Measurements from ENCODE around the gene CDC42SE1.
A peak's percentile ranks its signal among the peaks of the same experiment; 100 is the strongest.

CDC42SE1 gene

GRCh38 chr1:151026460-151026859, 33.0 kb downstream of the CDC42SE1 start:
- no peak for TF ChIP-seq CTCF (IDR thresholded peaks at IDR 0.05; ENCODE audit: unreplicated experiment in 3 of 3)

GRCh38 chr1:151024540-151025146, 34.8 kb downstream of the CDC42SE1 start:
- TF ChIP-seq CTCF (IDR thresholded peaks at IDR 0.05; ENCODE audit: unreplicated experiment in 3 of 3), result peak; percentile 46 to 64 (median 53)
- Mint-ChIP-seq H3K27ac (peak overlapping the region; percentile 67 to 84 (median 74)), H3K4me1 (peaks cover 14% of the 10 kb centered on the region), H3K36me3 (ENCODE audit: low read depth) (peaks cover 44% of the 10 kb centered on the region), H3K27me3 (ENCODE audit: low read depth) (no peaks in the 10 kb centered on the region), H3K4me3 (no peak overlapping the region), H3K9me3 (no peaks in the 10 kb centered on the region)

More at GRCh38 chr1:151026460-151026859, 33.0 kb downstream of the CDC42SE1 start:
- Mint-ChIP-seq H3K36me3 (ENCODE audit: low read depth) (peaks cover 54% of the 10 kb centered on the region), H3K9me3 (no peaks in the 10 kb centered on the region), H3K27me3 (ENCODE audit: low read depth) (no peaks in the 10 kb centered on the region), H3K27ac (no peak overlapping the region), H3K4me3 (no peak overlapping the region), H3K4me1 (peaks cover 14% of the 10 kb centered on the region)

GRCh38 chr1:151013518-151013917, 45.9 kb downstream of the CDC42SE1 start:
- Mint-ChIP-seq H3K27ac (peak overlapping the region; percentile 86 to 95 (median 92)), H3K9me3 (no peaks in the 10 kb centered on the region), H3K36me3 (ENCODE audit: low read depth) (peaks cover 12% of the 10 kb centered on the region), H3K4me3 (peak overlapping the region; percentile 9 to 61 (median 24)), H3K4me1 (peaks cover 35% of the 10 kb centered on the region), H3K27me3 (ENCODE audit: low read depth) (no peaks in the 10 kb centered on the region)
- peak in 1 of 3 experiments; percentile 15 for TF ChIP-seq CTCF (IDR thresholded peaks at IDR 0.05; ENCODE audit: unreplicated experiment in 3 of 3)

GRCh38 chr1:151012684-151013471, 46.5 kb downstream of the CDC42SE1 start:
- Mint-ChIP-seq H3K4me3 (peak overlapping the region; percentile 9 to 61 (median 24)), H3K27me3 (ENCODE audit: low read depth) (no peaks in the 10 kb centered on the region), H3K4me1 (peaks cover 37% of the 10 kb centered on the region), H3K9me3 (no peaks in the 10 kb centered on the region), H3K27ac (peak overlapping the region; percentile 86 to 95 (median 92)), H3K36me3 (ENCODE audit: low read depth) (peaks cover 5% of the 10 kb centered on the region)
- TF ChIP-seq CTCF (IDR thresholded peaks at IDR 0.05; ENCODE audit: unreplicated experiment in 3 of 3), result no peak

- H3K27me3 Mint-ChIP-seq (ENCODE audit: low read depth), result no peaks in the 10 kb centered on the region
- no peak for TF ChIP-seq CTCF (IDR thresholded peaks at IDR 0.05; ENCODE audit: unreplicated experiment in 3 of 3)
- no peaks in the 10 kb centered on the region for H3K9me3 Mint-ChIP-seq
- peak overlapping the region; percentile 11 to 68 (median 58) for H3K4me3 Mint-ChIP-seq
- peaks cover 52% of the 10 kb centered on the region for H3K4me1 Mint-ChIP-seq
- peaks cover 4% of the 10 kb centered on the region for H3K36me3 Mint-ChIP-seq (ENCODE audit: low read depth)
- peak overlapping the region; percentile 55 to 92 (median 75) for H3K27ac Mint-ChIP-seq
These were observed 48.1 kb downstream of the CDC42SE1 start for GRCh38 chr1:151011154-151011850.

Data from nephron (organoid).